ENCODE results near the gene TREM2.
"Not testable (repeated sequence)": the region's sequence is repeated elsewhere in the genome, so short reads cannot be mapped to it uniquely, and the experiment has no call there.

Gene TREM2

GRCh38 chr6:41153992-41154625 lies 8.8 kb downstream of the TREM2 start, which contains the start of gene TREML1:
Gene TREML1 (minus strand): TSS chr6:41154347. CDS start chr6:41154288, 59 bp downstream.
- DNase-seq, result no peak

GRCh38 chr6:41153451-41153850 lies 9.5 kb downstream of the TREM2 start:
- no peak for DNase-seq

GRCh38 chr6:41150671-41151070 lies 12.2 kb downstream of the TREM2 start:
- DNase-seq, result no peak

GRCh38 chr6:41147917-41148316 lies 15.0 kb downstream of the TREM2 start:
- no peak for DNase-seq

- no peak for DNase-seq
Measured at GRCh38 chr6:41136911-41137310, 26.0 kb downstream of the TREM2 start.

DNA sequence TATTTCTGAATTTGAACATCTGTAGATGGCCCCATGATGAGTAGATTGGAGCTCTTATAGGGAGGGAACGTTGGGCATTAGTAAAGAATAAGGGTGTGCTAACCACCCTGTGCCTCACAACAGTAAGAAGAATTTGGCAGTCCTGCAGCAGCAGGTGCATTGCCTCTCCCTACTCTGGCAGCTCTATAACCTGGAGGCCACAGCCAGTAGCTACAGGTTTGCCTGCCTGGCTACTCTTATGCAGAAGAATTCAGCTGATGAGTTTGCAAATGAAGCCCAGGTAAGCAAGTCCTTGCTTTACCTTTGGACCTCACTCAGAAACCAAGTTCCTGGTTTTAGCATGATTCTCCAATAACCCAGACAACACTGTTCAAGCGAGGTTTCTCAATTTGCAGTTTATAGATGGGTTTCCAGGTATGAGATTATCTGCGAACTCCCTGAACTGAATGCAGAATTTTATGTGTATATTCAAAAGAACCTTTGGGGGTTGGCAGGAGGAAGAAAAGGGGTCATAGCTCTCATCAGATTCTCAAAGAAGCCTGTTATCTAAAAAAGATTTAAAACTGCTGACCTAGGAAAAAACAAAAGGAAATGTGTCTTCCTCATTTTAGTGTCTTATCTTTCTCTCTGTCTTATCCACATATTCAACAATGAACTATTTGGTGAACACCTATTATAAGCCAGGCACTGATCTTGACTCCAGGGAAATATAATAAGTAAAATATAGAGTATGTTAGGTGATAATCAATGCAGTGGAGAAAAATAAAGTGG lies 27.7 kb downstream of the TREM2 start:
- DNase-seq, result no peak

- DNase-seq, result no peak
Measured at GRCh38 chr6:41132254-41132653, 30.7 kb downstream of the TREM2 start.

DNA sequence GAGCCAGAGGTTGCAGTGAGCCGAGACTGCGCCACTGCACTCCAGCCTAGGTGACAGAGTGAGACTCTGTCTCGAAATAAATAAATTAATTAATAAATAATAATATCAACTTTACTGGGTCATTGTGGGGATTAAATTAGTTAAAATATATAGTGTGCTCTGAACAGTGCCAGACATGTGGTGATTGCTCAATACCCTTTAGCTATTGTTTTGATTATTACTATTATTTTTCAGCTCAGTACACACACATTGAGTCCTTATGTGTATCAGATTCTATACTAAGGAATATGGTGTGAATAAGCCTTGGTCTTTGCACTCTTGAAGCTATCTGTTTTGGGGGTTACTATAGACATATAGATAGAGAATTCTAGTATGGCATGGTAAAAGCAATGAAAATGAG lies 37.6 kb downstream of the TREM2 start:
- no peak for DNase-seq

GRCh38 chr6:41122918-41123317 lies 40.0 kb downstream of the TREM2 start:
- DNase-seq, result no peak

DNA sequence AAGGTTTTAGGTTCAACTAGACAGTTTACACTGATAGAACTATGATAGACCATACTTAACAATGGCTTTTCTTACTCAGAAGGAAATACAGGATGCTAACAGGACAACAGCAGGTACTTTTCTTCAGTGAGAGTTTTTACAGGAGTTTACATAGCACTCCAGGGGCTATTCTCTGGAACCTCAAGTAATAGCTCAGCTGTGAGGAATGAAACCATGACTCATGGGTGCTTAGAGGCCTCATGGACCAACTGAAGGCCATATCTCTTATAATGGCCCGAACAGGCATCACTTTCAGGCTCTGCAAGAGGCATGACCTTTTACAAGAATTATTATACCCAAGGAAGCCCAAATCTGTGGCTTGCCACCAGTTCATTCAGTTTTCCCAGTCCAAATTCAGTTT lies 40.5 kb downstream of the TREM2 start:
- no peak for DNase-seq

DNA sequence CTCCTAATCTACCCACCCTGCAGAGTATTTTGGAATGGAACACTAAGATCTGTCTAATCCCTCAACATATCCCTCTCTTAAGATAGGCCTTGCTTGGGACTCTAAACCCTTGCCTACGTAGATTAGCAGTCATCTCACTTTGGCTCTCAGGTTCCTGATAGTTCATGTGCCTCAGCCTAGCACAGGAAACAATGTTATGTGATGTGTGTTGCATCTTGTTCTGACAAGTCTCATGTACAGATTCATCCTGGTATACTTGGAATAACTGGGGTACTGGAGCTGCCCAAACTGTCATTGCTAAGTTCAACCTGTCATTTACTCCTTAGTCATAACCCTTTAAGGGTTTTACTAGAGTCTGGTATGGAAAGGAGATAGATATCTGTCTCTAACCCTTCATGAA lies 42.9 kb downstream of the TREM2 start:
- no peak for DNase-seq

DNA sequence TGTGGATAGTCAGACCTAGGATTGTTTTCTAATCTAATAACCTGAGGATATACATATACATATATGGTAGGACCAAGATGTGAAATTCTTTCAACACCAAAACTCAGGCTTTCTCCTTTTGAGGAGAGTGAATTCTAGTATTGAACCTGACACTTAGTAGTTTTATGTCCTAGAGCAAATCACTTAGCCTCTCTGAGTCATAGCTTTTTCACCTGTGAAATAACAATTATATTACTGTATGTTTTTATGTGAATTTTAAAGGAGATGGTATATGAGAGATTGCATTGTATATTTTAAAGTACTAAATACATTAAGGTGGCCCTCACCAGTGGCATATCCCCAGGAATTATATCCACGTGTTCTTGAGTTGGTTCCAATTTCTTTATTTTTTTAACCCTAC lies 43.4 kb downstream of the TREM2 start:
- DNase-seq, result no peak

GRCh38 chr6:41115027-41115426 lies 47.9 kb downstream of the TREM2 start:
- DNase-seq, result not testable (repeated sequence)

- no peak for DNase-seq
Measured at GRCh38 chr6:41111017-41111416, 51.9 kb downstream of the TREM2 start.

All from CD4-positive, alpha-beta T cell treated with Interleukin-10 for 1 hour (primary cell).